ENCODE data around the gene DBP.

DNA sequence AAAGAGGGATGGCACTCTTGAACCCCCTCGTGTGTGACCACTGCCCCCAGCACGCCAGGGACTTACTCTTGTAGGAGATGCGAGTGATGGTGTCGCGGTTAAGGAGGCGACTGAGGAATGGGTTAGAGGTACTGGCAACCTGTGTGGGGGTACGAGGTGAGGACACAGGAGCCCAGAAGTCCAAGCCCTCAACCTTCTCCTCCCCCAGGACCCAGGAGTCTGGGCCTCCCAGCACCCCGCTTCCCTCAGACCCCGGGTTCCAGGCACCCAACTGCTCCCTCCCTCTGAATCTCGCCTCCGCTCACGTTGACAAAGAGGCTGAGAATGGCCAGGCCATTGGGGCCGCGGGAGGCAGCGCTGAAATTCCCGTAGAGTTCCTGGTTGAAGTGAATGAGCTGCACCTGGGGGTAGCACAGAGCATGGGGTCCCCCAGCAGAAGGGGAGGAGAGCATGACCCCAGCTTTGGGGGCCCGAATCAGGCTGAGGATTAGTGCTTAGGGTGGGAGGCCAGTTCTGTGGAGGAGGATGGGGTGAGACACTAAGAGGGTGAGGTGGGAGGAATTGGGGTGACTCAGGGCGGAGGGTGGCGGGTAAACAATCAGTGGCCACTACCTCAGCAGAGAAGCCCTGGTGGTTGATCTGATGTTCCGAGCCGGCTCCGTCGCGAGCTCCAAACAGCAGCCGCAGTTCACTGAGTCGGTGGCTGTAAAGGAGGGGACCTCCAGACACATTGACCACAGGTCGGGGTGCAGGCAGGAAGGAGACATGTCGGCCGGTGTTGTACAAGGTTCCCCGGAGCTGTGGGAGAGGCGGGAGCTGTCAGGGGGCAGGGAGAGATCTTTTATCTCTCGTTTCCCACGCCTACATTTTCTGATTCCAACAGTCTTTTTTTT lies 2.5 kb upstream of the DBP start:
- TF ChIP-seq, protein P1, sequence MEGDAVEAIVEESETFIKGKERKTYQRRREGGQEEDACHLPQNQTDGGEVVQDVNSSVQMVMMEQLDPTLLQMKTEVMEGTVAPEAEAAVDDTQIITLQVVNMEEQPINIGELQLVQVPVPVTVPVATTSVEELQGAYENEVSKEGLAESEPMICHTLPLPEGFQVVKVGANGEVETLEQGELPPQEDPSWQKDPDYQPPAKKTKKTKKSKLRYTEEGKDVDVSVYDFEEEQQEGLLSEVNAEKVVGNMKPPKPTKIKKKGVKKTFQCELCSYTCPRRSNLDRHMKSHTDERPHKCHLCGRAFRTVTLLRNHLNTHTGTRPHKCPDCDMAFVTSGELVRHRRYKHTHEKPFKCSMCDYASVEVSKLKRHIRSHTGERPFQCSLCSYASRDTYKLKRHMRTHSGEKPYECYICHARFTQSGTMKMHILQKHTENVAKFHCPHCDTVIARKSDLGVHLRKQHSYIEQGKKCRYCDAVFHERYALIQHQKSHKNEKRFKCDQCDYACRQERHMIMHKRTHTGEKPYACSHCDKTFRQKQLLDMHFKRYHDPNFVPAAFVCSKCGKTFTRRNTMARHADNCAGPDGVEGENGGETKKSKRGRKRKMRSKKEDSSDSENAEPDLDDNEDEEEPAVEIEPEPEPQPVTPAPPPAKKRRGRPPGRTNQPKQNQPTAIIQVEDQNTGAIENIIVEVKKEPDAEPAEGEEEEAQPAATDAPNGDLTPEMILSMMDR (IDR thresholded peaks at IDR 0.05; ENCODE audit: low read depth, low read length, poor library complexity, severe bottlenecking), result no peak
- TF ChIP-seq EZH2phosphoT487 (IDR thresholded peaks at IDR 0.05; ENCODE audit: borderline replicate concordance, low read length), result no peak
